Tibial nerve (tissue), 4 donors: ENCODE results near the gene SLC27A1. TPM values are rescaled to one million over a fixed set of nuclear protein-coding genes. Genes with fewer than 3 reads are reported as not detected.

ENCODE experiments used
- DNase-seq, 2 donors: peaks; one replicate each; pipeline ENCODE4 v3.0.0-alpha.2; 2019; ENCODE audit warnings: low spot score in 2 of 2
- H3K27ac ChIP-seq, 4 donors: fragments of 200-600 bp; sonication (generic) in 3 of 4; one replicate each; pipeline ENCODE4 v1.5.1; 2017 to 2019; ENCODE audit warnings: mild to moderate bottlenecking in 1 of 4
- H3K27me3 ChIP-seq, 2 donors: fragments of 200-600 bp; sonication (generic) in 1 of 2; one replicate each; pipeline versions ENCODE4 v1.5.1 to v1.6.0; 2017 to 2019
- H3K36me3 ChIP-seq, 3 donors: fragments of 200-600 bp; sonication (generic); one replicate each; pipeline ENCODE4 v1.5.1; 2018 to 2019
- H3K4me1 ChIP-seq, 4 donors: fragments of 200-600 bp; sonication (generic) in 3 of 4; one replicate each; pipeline ENCODE4 v1.5.1; 2017 to 2019
- H3K4me3 ChIP-seq, 4 donors: fragments of 200-600 bp; sonication (generic) in 3 of 4; one replicate each; pipeline ENCODE4 v1.5.1; 2017 to 2019; ENCODE audit warnings: mild to moderate bottlenecking in 1 of 4, moderate library complexity in 1 of 4
- H3K9me3 ChIP-seq, 4 donors: fragments of 200-600 bp; sonication (generic) in 3 of 4; one replicate each; pipeline ENCODE4 v1.5.1; 2017 to 2019
- CTCF ChIP-seq, 5 experiments: fragments of 200-600 bp in 3 of 5; fragments of 450-650 bp in 2 of 5; sonication (generic) in 3 of 5; IDR thresholded peaks; one replicate each; pipeline ENCODE4 v1.5.1; 2016 to 2019; ENCODE audit warnings: antibody characterized with exemption in 5 of 5, mild to moderate bottlenecking in 3 of 5, moderate library complexity in 2 of 5
- EP300 ChIP-seq, 2 donors: sonication (generic); formaldehyde crosslinking; IDR thresholded peaks; one replicate each; pipeline ENCODE4 v1.6.1; 2017; ENCODE audit warnings: antibody characterized with exemption in 2 of 2, mild to moderate bottlenecking in 1 of 2
- POLR2A ChIP-seq, 2 donors: fragments of 450-650 bp; IDR thresholded peaks; one replicate each; pipeline ENCODE4 v1.6.1; 2017; ENCODE audit warnings: antibody characterized with exemption in 2 of 2, mild to moderate bottlenecking in 2 of 2, moderate library complexity in 2 of 2
- WGBS, 2 donors: methylation state at CpG; one replicate each; pipeline ENCODE4 v1.1.5; 2018; 5-methylcytosine and 5-hydroxymethylcytosine counted together
- total RNA-seq, 4 donors: library from RNA; depleted of rRNA; stranded (reverse); fragments of >200 nt; gene quantifications; one replicate each; pipeline ENCODE4 v1.1.0, GENCODE V29; 2016

The SLC27A1 gene
- total RNA-seq, 4 donors from 2014 or later, result 30.6 to 69.3 (median 55.9) TPM

DNA sequence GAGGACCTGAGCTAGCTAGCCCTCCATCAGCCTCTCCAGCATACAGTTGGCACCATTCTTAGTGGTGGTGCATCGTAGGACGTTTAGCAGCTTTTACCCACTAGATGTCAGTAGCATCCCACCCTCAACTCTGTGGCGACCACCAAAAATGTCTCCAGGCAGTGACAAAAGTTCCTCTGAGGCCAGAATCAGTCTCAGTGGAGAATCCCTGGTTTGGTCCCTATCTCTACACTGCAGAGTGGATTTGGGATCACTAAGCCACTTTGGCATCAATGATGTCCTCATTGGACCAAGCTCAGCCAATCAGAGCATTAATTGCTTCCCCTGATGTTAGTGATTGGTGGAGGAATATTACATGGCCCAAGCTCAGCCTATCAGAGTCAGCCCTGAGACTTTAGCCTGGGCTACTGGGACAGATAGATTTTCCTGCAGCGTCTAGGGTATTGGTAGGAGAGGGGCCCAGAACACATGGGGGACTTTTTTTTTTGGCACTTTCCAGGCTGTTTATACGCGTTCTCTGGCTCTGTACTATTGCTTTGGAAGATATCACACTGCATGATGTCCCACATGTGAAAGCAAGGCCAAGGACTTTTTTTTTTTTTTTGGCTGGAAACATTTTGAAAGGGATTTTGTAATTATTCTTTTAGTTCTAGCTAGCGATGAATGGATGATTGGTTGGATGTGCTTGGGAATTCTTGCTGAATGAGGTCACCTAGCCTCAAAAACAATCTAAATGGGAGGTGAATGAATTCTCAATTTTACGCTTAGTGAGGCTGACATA lies 28.9 kb upstream of the SLC27A1 start:
- H3K9me3 ChIP-seq, result peaks cover 0 to 4% (median 0%) of the 10 kb centered on the region in 4 donors
- peak overlapping the region in 2 of 4 donors; percentile 14 to 34 for H3K27ac ChIP-seq
- 41 to 49% methylated on average over 8 of the region's 8 CpGs for WGBS, 2 donors
- peak in 3 of 5 experiments; percentile 17 to 21 (median 17) for TF ChIP-seq CTCF (IDR thresholded peaks at IDR 0.05)
- no peak for TF ChIP-seq POLR2A (IDR thresholded peaks at IDR 0.05)
- no peak for TF ChIP-seq EP300 (IDR thresholded peaks at IDR 0.05)
- peaks cover 0 to 11% (median 0%) of the 10 kb centered on the region in 4 donors for H3K4me1 ChIP-seq
- no peaks in the 10 kb centered on the region for H3K27me3 ChIP-seq
- DNase-seq, result no peak
- no peak overlapping the region for H3K4me3 ChIP-seq
- H3K36me3 ChIP-seq, result peaks cover 0 to 3% (median 0%) of the 10 kb centered on the region in 3 donors

DNA sequence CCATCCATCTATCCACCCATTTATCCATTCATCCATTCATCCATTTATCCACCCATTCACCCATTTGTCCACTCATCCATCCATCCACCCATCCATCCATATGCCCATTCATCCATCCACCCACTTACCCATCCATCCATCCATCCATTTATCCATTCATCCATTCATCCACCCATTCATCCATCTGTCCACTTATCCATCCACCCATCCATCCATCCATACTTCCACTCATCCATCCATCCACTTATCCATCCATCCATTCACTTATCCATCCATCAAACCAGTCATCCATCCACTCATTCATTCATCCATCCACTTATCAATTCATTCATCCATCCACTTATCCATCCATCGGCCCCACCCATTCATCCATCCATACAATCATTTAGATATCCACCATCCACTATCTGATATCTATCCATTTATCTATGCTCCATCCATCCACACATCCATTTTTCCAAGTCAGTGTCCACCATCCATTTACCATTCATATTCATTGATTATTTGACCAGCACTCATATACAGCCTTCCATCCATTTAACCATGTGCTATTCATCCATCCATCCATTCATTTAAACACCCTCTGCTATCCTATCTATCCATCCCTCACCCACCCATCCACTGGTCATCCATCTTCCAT lies 24.7 kb upstream of the SLC27A1 start:
- DNase-seq, result no peak

GRCh38 chr19:17447704-17448130 lies 22.6 kb upstream of the SLC27A1 start:
- TF ChIP-seq CTCF (IDR thresholded peaks at IDR 0.05), result no peak
- TF ChIP-seq EP300 (IDR thresholded peaks at IDR 0.05), result no peak
- no peak for TF ChIP-seq POLR2A (IDR thresholded peaks at IDR 0.05)
- Histone ChIP-seq H3K9me3 (no peaks in the 10 kb centered on the region), H3K4me3 (peak overlapping the region in 2 of 4 donors; percentile 30 to 52), H3K4me1 (peaks cover 0 to 14% (median 7%) of the 10 kb centered on the region in 4 donors), H3K27ac (no peak overlapping the region), H3K36me3 (no peaks in the 10 kb centered on the region), H3K27me3 (peaks cover 0 to 18% of the 10 kb centered on the region in 2 donors)
- no peak for DNase-seq
- 29 to 34% methylated on average over 5 of the region's 5 CpGs for WGBS, 2 donors

More for the DNA sequence above, 24.7 kb upstream of the SLC27A1 start:
- H3K4me3 ChIP-seq, result no peak overlapping the region
- no peaks in the 10 kb centered on the region for H3K36me3 ChIP-seq
- peaks cover 0 to 4% (median 0%) of the 10 kb centered on the region in 4 donors for H3K9me3 ChIP-seq
- WGBS, 2 donors, result 96 to 97% methylated on average over 1 of the region's 1 CpG
- no peak overlapping the region for H3K27ac ChIP-seq
- peaks cover 0 to 25% (median 7%) of the 10 kb centered on the region in 4 donors for H3K4me1 ChIP-seq
- TF ChIP-seq POLR2A (IDR thresholded peaks at IDR 0.05) (no peak), CTCF (IDR thresholded peaks at IDR 0.05) (no peak), EP300 (IDR thresholded peaks at IDR 0.05) (no peak)
- peaks cover 0 to 12% of the 10 kb centered on the region in 2 donors for H3K27me3 ChIP-seq

DNA sequence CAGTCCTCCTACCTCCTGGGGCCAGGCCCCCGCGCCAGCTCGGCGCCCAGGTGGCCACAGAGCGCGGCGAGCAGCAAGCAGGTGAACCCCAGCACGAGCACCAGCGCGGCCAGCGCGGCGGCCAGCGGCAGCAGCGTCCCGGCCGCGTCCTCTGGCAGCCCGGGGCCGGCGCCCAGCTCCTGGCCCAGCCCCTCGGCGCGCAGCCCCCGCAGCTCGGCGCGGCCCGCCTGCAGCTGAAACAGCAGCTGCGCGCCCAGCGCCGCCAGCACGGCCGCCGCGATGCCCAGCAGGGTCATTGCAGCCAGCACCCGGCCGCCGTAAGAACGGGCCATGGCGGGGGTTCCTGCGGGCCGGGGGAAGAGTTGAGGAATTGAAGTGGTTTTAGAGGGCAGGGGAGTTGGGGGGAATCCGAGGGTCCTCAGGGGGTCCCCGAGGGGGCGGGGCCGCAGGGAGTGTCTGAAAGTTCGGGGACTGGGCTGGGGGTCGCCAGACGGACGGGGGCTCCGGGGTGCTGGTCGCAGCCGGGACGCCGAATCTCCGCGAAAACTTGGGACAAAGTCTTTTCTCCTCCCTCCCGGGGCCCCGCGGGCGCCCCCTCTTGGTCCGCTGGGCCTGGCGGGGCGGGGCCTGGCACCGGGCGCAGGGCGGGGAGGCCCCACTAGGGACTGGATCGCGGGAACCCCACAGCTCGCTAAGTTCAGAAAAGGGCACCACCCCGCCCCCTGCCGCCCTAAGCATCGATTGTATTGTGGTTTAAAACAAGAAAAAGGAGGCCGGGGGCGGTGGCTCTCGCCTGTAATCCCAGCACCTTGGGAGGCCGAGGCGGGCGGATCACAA lies 22.0 kb upstream of the SLC27A1 start, which contains the start of gene TMEM221:
TSS of gene TMEM221 (minus strand) at position 538 of the 837 bp plus-strand sequence. CDS start at position 332, 206 bp downstream.
- Histone ChIP-seq H3K4me1 (peaks cover 0 to 16% (median 7%) of the 10 kb centered on the region in 4 donors), H3K27me3 (peaks cover 0 to 21% of the 10 kb centered on the region in 2 donors), H3K36me3 (no peaks in the 10 kb centered on the region), H3K27ac (no peak within 1 kb of the TSS), H3K9me3 (no peaks in the 10 kb centered on the region), H3K4me3 (peak within 1 kb of the TSS; percentile 26 to 52 (median 38))
- TF ChIP-seq EP300 (IDR thresholded peaks at IDR 0.05), result no peak
- TF ChIP-seq CTCF (IDR thresholded peaks at IDR 0.05), result peak; percentile 38 to 56 (median 43)
- DNase-seq, result peak; percentile 16 to 24
- WGBS, 2 donors, result 4 to 8% methylated on average over 36 to 49 of the region's 81 CpGs
